ENCODE measurements around the gene ZNF823. TPM values are rescaled to one million over a fixed set of nuclear protein-coding genes. Genes with fewer than 3 reads are reported as not detected.

The ZNF823 gene
- total and polyA plus RNA-seq, 9 of the 15 experiments (the other 6 are each of a cell fraction or from before 2014, with no cell fraction given): 4.0 to 13.4 (median 6.1) TPM

- Histone ChIP-seq H3K4me1 (replicated peaks in 1 of 2; ENCODE audit: control insufficient read depth in 2 of 2, insufficient read depth in 2 of 2, low read length in 2 of 2) (no peaks in the 10 kb centered on the region), H3K27ac (ENCODE audit: extremely low read depth, low read depth, low read length) (no peak overlapping the region), H3K4me3 (no peak overlapping the region), H3K79me2 (ENCODE audit: control insufficient read depth, insufficient read depth, low read length) (no peaks in the 10 kb centered on the region), H3K9me3 (replicated peaks; ENCODE audit: control insufficient read depth, insufficient read depth, low read depth, low read length) (peaks cover 41% of the 10 kb centered on the region), H4K20me1 (replicated peaks; ENCODE audit: control insufficient read depth, insufficient read depth, low read length) (no peaks in the 10 kb centered on the region), H2AFZ (ENCODE audit: low read depth, low read length) (no peak overlapping the region), H3K9me1 (ENCODE audit: control insufficient read depth, insufficient read depth, low read length) (no peaks in the 10 kb centered on the region), H3K4me2 (ENCODE audit: insufficient read depth, low read length) (no peak overlapping the region), H3K36me3 (ENCODE audit: control insufficient read depth, insufficient read depth, low read length) (peaks cover 53% of the 10 kb centered on the region), H3K27me3 (ENCODE audit: control insufficient read depth in 2 of 2, insufficient read depth in 2 of 2, low read length in 2 of 2) (no peaks in the 10 kb centered on the region), H3K9ac (ENCODE audit: insufficient read depth in 1 of 2, low read depth in 2 of 2, low read length in 2 of 2) (no peak overlapping the region)
- 91% methylated on average over 5 of the region's 5 CpGs for WGBS (ENCODE audit: insufficient coverage, low coverage, missing lambda C conversion rate)
- ChIA-PET POLR2A (no interaction called here), CTCF (ENCODE audit: low intra/inter-chr PET ratio) (no interaction called here)
- BruUV-seq (replicated peaks): no TSS peak
- intact Hi-C loops (cut with micrococcal nuclease) (no loop called here), in situ Hi-C loops (cut with MboI) (no loop called here)
- DNase-seq (ENCODE audit: extremely low read depth in 1 of 4, low spot score in 3 of 4): no peak
- no peak for FAIRE-seq
- ATAC-seq: no peak
- TF ChIP-seq ZBTB26 (CRISPR knock-in tag; IDR thresholded peaks at IDR 0.05) (no peak), GTF2A2 (tag; IDR thresholded peaks at IDR 0.05) (no peak), CTCFL (IDR thresholded peaks at IDR 0.05; ENCODE audit: borderline replicate concordance, insufficient read depth, low read depth, low read length, poor library complexity, severe bottlenecking) (no peak), ZNF444 (CRISPR knock-in tag; IDR thresholded peaks at IDR 0.05) (no peak), BRCA1 (IDR thresholded peaks at IDR 0.05) (no peak), BRCA1 (CRISPR knock-in tag; IDR thresholded peaks at IDR 0.05) (no peak), MTA2 (IDR thresholded peaks at IDR 0.05; ENCODE audit: low read depth) (no peak), THAP12 (CRISPR knock-in tag; IDR thresholded peaks at IDR 0.05) (no peak), ZNF121 (CRISPR knock-in tag; conservative IDR thresholded peaks at IDR 0.05) (no peak), NONO (IDR thresholded peaks at IDR 0.05; ENCODE audit: low read depth in 2 of 2, low read length in 1 of 2) (no peak), ZBTB43 (CRISPR knock-in tag; IDR thresholded peaks at IDR 0.05) (no peak), POLR2AphosphoS2 (IDR thresholded peaks at IDR 0.05; ENCODE audit: low read length) (no peak), DMBX1 (CRISPR knock-in tag; IDR thresholded peaks at IDR 0.05; ENCODE audit: borderline replicate concordance) (no peak), HDAC2 (IDR thresholded peaks at IDR 0.05) (no peak)
Observed at GRCh38 chr19:11781295-11782057, 42.7 kb upstream of the ZNF823 start.

All from K562 (cell line).